Measurements from ENCODE around the gene GNPTG.

Gene GNPTG

GRCh38 chr16:1381612-1382406, 30.1 kb downstream of the GNPTG start:
- Histone ChIP-seq H3K9me3 (ENCODE audit: control insufficient read depth in 2 of 2, low read length in 2 of 2) (no peaks in the 10 kb centered on the region), H3K36me3 (ENCODE audit: control insufficient read depth in 2 of 2, insufficient read depth in 2 of 2, low read length in 2 of 2) (peaks cover 0 to 13% of the 10 kb centered on the region in 2 donors), H3K9ac (ENCODE audit: low read depth in 1 of 2, low read length in 2 of 2) (no peak overlapping the region), H3K4me3 (ENCODE audit: low read length in 2 of 2) (no peak overlapping the region), H3K27me3 (ENCODE audit: control insufficient read depth in 2 of 2, insufficient read depth in 2 of 2, low read length in 2 of 2) (no peaks in the 10 kb centered on the region), H3K27ac (ENCODE audit: low read depth in 2 of 2, low read length in 2 of 2) (no peak overlapping the region), H3K4me1 (ENCODE audit: control insufficient read depth in 2 of 2, insufficient read depth in 2 of 2, low read length in 2 of 2) (peaks cover 6 to 8% of the 10 kb centered on the region in 2 donors)

- no peak overlapping the region for H3K4me3 ChIP-seq (ENCODE audit: low read length in 2 of 2)
- H3K9ac ChIP-seq (ENCODE audit: low read depth in 1 of 2, low read length in 2 of 2) = no peak overlapping the region
- peaks cover 5 to 6% of the 10 kb centered on the region in 2 donors for H3K4me1 ChIP-seq (ENCODE audit: control insufficient read depth in 2 of 2, insufficient read depth in 2 of 2, low read length in 2 of 2)
- H3K9me3 ChIP-seq (ENCODE audit: control insufficient read depth in 2 of 2, low read length in 2 of 2) = no peaks in the 10 kb centered on the region
- peaks cover 4 to 15% of the 10 kb centered on the region in 2 donors for H3K36me3 ChIP-seq (ENCODE audit: control insufficient read depth in 2 of 2, insufficient read depth in 2 of 2, low read length in 2 of 2)
- H3K27ac ChIP-seq (ENCODE audit: low read depth in 2 of 2, low read length in 2 of 2) = no peak overlapping the region
- no peaks in the 10 kb centered on the region for H3K27me3 ChIP-seq (ENCODE audit: control insufficient read depth in 2 of 2, insufficient read depth in 2 of 2, low read length in 2 of 2)
Measured at GRCh38 chr16:1383556-1383955, 31.8 kb downstream of the GNPTG start.

- no peaks in the 10 kb centered on the region for H3K9me3 ChIP-seq (ENCODE audit: control insufficient read depth in 2 of 2, low read length in 2 of 2)
- H3K4me1 ChIP-seq (ENCODE audit: control insufficient read depth in 2 of 2, insufficient read depth in 2 of 2, low read length in 2 of 2) = no peaks in the 10 kb centered on the region
- H3K9ac ChIP-seq (ENCODE audit: low read depth in 1 of 2, low read length in 2 of 2) = no peak overlapping the region
- H3K27me3 ChIP-seq (ENCODE audit: control insufficient read depth in 2 of 2, insufficient read depth in 2 of 2, low read length in 2 of 2) = no peaks in the 10 kb centered on the region
- H3K27ac ChIP-seq (ENCODE audit: low read depth in 2 of 2, low read length in 2 of 2) = no peak overlapping the region
- H3K36me3 ChIP-seq (ENCODE audit: control insufficient read depth in 2 of 2, insufficient read depth in 2 of 2, low read length in 2 of 2) = peaks cover 10 to 25% of the 10 kb centered on the region in 2 donors
- no peak overlapping the region for H3K4me3 ChIP-seq (ENCODE audit: low read length in 2 of 2)
Measured at GRCh38 chr16:1385232-1385631, 33.5 kb downstream of the GNPTG start.

- peaks cover 17 to 30% of the 10 kb centered on the region in 2 donors for H3K36me3 ChIP-seq (ENCODE audit: control insufficient read depth in 2 of 2, insufficient read depth in 2 of 2, low read length in 2 of 2)
- no peak overlapping the region for H3K9ac ChIP-seq (ENCODE audit: low read depth in 1 of 2, low read length in 2 of 2)
- H3K9me3 ChIP-seq (ENCODE audit: control insufficient read depth in 2 of 2, low read length in 2 of 2) = no peaks in the 10 kb centered on the region
- no peaks in the 10 kb centered on the region for H3K27me3 ChIP-seq (ENCODE audit: control insufficient read depth in 2 of 2, insufficient read depth in 2 of 2, low read length in 2 of 2)
- H3K27ac ChIP-seq (ENCODE audit: low read depth in 2 of 2, low read length in 2 of 2) = no peak overlapping the region
- H3K4me1 ChIP-seq (ENCODE audit: control insufficient read depth in 2 of 2, insufficient read depth in 2 of 2, low read length in 2 of 2) = no peaks in the 10 kb centered on the region
- H3K4me3 ChIP-seq (ENCODE audit: low read length in 2 of 2) = no peak overlapping the region
Measured at GRCh38 chr16:1387331-1387730, 35.6 kb downstream of the GNPTG start.

GRCh38 chr16:1389762-1390161, 38.0 kb downstream of the GNPTG start:
- Histone ChIP-seq H3K9ac (ENCODE audit: low read depth in 1 of 2, low read length in 2 of 2) (no peak overlapping the region), H3K9me3 (ENCODE audit: control insufficient read depth in 2 of 2, low read length in 2 of 2) (no peaks in the 10 kb centered on the region), H3K27me3 (ENCODE audit: control insufficient read depth in 2 of 2, insufficient read depth in 2 of 2, low read length in 2 of 2) (no peaks in the 10 kb centered on the region), H3K4me1 (ENCODE audit: control insufficient read depth in 2 of 2, insufficient read depth in 2 of 2, low read length in 2 of 2) (no peaks in the 10 kb centered on the region), H3K4me3 (ENCODE audit: low read length in 2 of 2) (no peak overlapping the region), H3K27ac (ENCODE audit: low read depth in 2 of 2, low read length in 2 of 2) (no peak overlapping the region), H3K36me3 (ENCODE audit: control insufficient read depth in 2 of 2, insufficient read depth in 2 of 2, low read length in 2 of 2) (peaks cover 29 to 40% of the 10 kb centered on the region in 2 donors)

GRCh38 chr16:1390239-1390779, 38.6 kb downstream of the GNPTG start:
- no peak overlapping the region for H3K4me3 ChIP-seq (ENCODE audit: low read length in 2 of 2)
- no peaks in the 10 kb centered on the region for H3K27me3 ChIP-seq (ENCODE audit: control insufficient read depth in 2 of 2, insufficient read depth in 2 of 2, low read length in 2 of 2)
- no peak overlapping the region for H3K9ac ChIP-seq (ENCODE audit: low read depth in 1 of 2, low read length in 2 of 2)
- no peak overlapping the region for H3K27ac ChIP-seq (ENCODE audit: low read depth in 2 of 2, low read length in 2 of 2)
- H3K4me1 ChIP-seq (ENCODE audit: control insufficient read depth in 2 of 2, insufficient read depth in 2 of 2, low read length in 2 of 2) = no peaks in the 10 kb centered on the region
- peaks cover 29 to 37% of the 10 kb centered on the region in 2 donors for H3K36me3 ChIP-seq (ENCODE audit: control insufficient read depth in 2 of 2, insufficient read depth in 2 of 2, low read length in 2 of 2)
- H3K9me3 ChIP-seq (ENCODE audit: control insufficient read depth in 2 of 2, low read length in 2 of 2) = no peaks in the 10 kb centered on the region

- Histone ChIP-seq H3K27ac (ENCODE audit: low read depth in 2 of 2, low read length in 2 of 2) (no peak overlapping the region), H3K4me3 (ENCODE audit: low read length in 2 of 2) (no peak overlapping the region), H3K9ac (ENCODE audit: low read depth in 1 of 2, low read length in 2 of 2) (no peak overlapping the region), H3K9me3 (ENCODE audit: control insufficient read depth in 2 of 2, low read length in 2 of 2) (no peaks in the 10 kb centered on the region), H3K27me3 (ENCODE audit: control insufficient read depth in 2 of 2, insufficient read depth in 2 of 2, low read length in 2 of 2) (no peaks in the 10 kb centered on the region), H3K36me3 (ENCODE audit: control insufficient read depth in 2 of 2, insufficient read depth in 2 of 2, low read length in 2 of 2) (peaks cover 29 to 35% of the 10 kb centered on the region in 2 donors), H3K4me1 (ENCODE audit: control insufficient read depth in 2 of 2, insufficient read depth in 2 of 2, low read length in 2 of 2) (no peaks in the 10 kb centered on the region)
Measured at GRCh38 chr16:1392826-1393225, 41.1 kb downstream of the GNPTG start.

GRCh38 chr16:1393613-1394176, 42.0 kb downstream of the GNPTG start:
- peaks cover 30 to 37% of the 10 kb centered on the region in 2 donors for H3K36me3 ChIP-seq (ENCODE audit: control insufficient read depth in 2 of 2, insufficient read depth in 2 of 2, low read length in 2 of 2)
- no peaks in the 10 kb centered on the region for H3K4me1 ChIP-seq (ENCODE audit: control insufficient read depth in 2 of 2, insufficient read depth in 2 of 2, low read length in 2 of 2)
- H3K4me3 ChIP-seq (ENCODE audit: low read length in 2 of 2) = no peak overlapping the region
- H3K27me3 ChIP-seq (ENCODE audit: control insufficient read depth in 2 of 2, insufficient read depth in 2 of 2, low read length in 2 of 2) = no peaks in the 10 kb centered on the region
- H3K9me3 ChIP-seq (ENCODE audit: control insufficient read depth in 2 of 2, low read length in 2 of 2) = no peaks in the 10 kb centered on the region
- H3K9ac ChIP-seq (ENCODE audit: low read depth in 1 of 2, low read length in 2 of 2) = no peak overlapping the region
- H3K27ac ChIP-seq (ENCODE audit: low read depth in 2 of 2, low read length in 2 of 2) = no peak overlapping the region

GRCh38 chr16:1394367-1394951, 42.7 kb downstream of the GNPTG start:
- Histone ChIP-seq H3K27ac (ENCODE audit: low read depth in 2 of 2, low read length in 2 of 2) (no peak overlapping the region), H3K9me3 (ENCODE audit: control insufficient read depth in 2 of 2, low read length in 2 of 2) (no peaks in the 10 kb centered on the region), H3K27me3 (ENCODE audit: control insufficient read depth in 2 of 2, insufficient read depth in 2 of 2, low read length in 2 of 2) (no peaks in the 10 kb centered on the region), H3K4me3 (ENCODE audit: low read length in 2 of 2) (no peak overlapping the region), H3K4me1 (ENCODE audit: control insufficient read depth in 2 of 2, insufficient read depth in 2 of 2, low read length in 2 of 2) (no peaks in the 10 kb centered on the region), H3K36me3 (ENCODE audit: control insufficient read depth in 2 of 2, insufficient read depth in 2 of 2, low read length in 2 of 2) (peaks cover 37 to 42% of the 10 kb centered on the region in 2 donors), H3K9ac (ENCODE audit: low read depth in 1 of 2, low read length in 2 of 2) (no peak overlapping the region)

- Histone ChIP-seq H3K27ac (ENCODE audit: low read depth in 2 of 2, low read length in 2 of 2) (no peak overlapping the region), H3K27me3 (ENCODE audit: control insufficient read depth in 2 of 2, insufficient read depth in 2 of 2, low read length in 2 of 2) (no peaks in the 10 kb centered on the region), H3K36me3 (ENCODE audit: control insufficient read depth in 2 of 2, insufficient read depth in 2 of 2, low read length in 2 of 2) (peaks cover 33 to 37% of the 10 kb centered on the region in 2 donors), H3K9me3 (ENCODE audit: control insufficient read depth in 2 of 2, low read length in 2 of 2) (no peaks in the 10 kb centered on the region), H3K4me1 (ENCODE audit: control insufficient read depth in 2 of 2, insufficient read depth in 2 of 2, low read length in 2 of 2) (no peaks in the 10 kb centered on the region), H3K9ac (ENCODE audit: low read depth in 1 of 2, low read length in 2 of 2) (no peak overlapping the region), H3K4me3 (ENCODE audit: low read length in 2 of 2) (no peak overlapping the region)
Measured at GRCh38 chr16:1395444-1396031, 43.8 kb downstream of the GNPTG start.
